Glutamatergic neuron (in vitro differentiated cells): ENCODE results near the gene SLC22A7. TPM values are rescaled to one million over a fixed set of nuclear protein-coding genes. Genes with fewer than 3 reads are reported as not detected.

Source experiments
- DNase-seq: peaks from one replicate; pipeline ENCODE4 v3.0.0; 2022
- H3K27ac Mint-ChIP-seq: one replicate; pipeline ENCODE4 v1.8.0; 2020; ENCODE audit warnings: mild to moderate bottlenecking, mixed read lengths, inconsistent platforms; ENCODE audit not compliant: unreplicated experiment
- H3K27me3 Mint-ChIP-seq: one replicate; pipeline ENCODE4 v1.8.0; 2020; ENCODE audit warnings: mild to moderate bottlenecking, moderate library complexity, mixed read lengths, inconsistent platforms; ENCODE audit not compliant: unreplicated experiment
- H3K36me3 Mint-ChIP-seq: one replicate; pipeline ENCODE4 v1.8.0; 2020; ENCODE audit warnings: mild to moderate bottlenecking, mixed read lengths, inconsistent platforms; ENCODE audit not compliant: unreplicated experiment
- H3K4me1 Mint-ChIP-seq: one replicate; pipeline ENCODE4 v1.8.0; 2020; ENCODE audit warnings: mild to moderate bottlenecking, low read depth, mixed read lengths, inconsistent platforms; ENCODE audit not compliant: unreplicated experiment
- H3K4me3 Mint-ChIP-seq: one replicate; pipeline ENCODE4 v1.8.0; 2020; ENCODE audit warnings: mild to moderate bottlenecking, mixed read lengths, inconsistent platforms; ENCODE audit not compliant: unreplicated experiment
- H3K9me3 Mint-ChIP-seq: one replicate; pipeline ENCODE4 v1.8.0; 2020; ENCODE audit warnings: mild to moderate bottlenecking, moderate library complexity, mixed read lengths, inconsistent platforms; ENCODE audit not compliant: unreplicated experiment
- total RNA-seq: library from RNA; stranded (reverse); fragmentation: NEBNext Ultra II Directional; extraction: Animal tissue kit (Norgen Biotek cat#: 25700); gene quantifications from one replicate; pipeline ENCODE4 v1.2.1, GENCODE V29; 2021; ENCODE audit not compliant: unreplicated experiment
- TF ChIP-seq, protein P1 (sequence below): fragments of 200-600 bp; sonication (generic); IDR thresholded peaks from one replicate; pipeline ENCODE4 v1.5.0; 2021; ENCODE audit not compliant: partially characterized antibody, unreplicated experiment

SLC22A7 gene
- total RNA-seq, 1 donor from 2014 or later = 0.34 TPM

DNA sequence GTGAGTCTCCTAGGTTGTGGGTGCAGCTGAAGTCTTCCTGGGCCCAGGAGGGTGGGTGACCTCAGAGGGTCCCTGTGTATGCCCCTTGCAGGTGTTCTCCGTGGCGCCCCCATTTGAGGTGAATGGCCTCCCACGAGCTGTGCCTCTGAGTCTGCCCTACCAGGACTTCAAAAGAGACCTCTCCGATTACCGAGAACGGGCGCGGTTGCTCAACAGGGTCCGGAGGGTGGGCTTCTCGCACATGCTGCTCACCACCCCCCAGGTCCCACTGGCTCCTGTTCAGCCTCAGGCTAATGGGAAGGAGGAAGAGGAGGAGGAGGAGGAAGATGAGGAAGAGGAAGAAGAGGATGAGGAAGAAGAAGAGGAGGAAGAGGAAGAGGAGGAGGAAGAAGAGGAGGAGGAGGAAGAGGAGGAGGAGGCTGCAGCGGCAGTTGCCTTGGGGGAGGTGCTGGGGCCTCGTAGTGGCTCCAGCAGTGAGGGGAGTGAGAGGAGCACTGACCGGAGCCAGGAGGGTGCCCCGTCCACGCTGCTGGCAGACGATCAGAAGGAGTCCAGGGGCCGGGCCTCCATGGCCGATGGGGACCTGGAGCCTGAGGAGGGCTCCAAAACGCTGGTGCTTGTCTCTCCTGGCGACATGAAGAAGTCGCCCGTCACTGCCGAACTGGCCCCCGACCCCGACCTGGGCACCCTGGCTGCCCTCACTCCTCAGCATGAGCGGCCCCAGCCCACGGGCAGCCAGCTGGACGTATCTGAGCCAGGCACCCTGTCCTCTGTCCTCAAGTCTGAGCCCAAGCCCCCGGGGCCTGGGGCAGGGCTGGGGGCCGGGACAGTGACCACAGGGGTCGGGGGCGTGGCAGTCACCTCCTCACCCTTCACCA is 15.2 kb upstream of the SLC22A7 start:
- H3K27ac Mint-ChIP-seq = no peak overlapping the region
- no peak for DNase-seq
- H3K9me3 Mint-ChIP-seq = peaks cover 2% of the 10 kb centered on the region
- H3K4me3 Mint-ChIP-seq = no peak overlapping the region
- H3K27me3 Mint-ChIP-seq = peaks cover 23% of the 10 kb centered on the region
- TF ChIP-seq, protein P1, sequence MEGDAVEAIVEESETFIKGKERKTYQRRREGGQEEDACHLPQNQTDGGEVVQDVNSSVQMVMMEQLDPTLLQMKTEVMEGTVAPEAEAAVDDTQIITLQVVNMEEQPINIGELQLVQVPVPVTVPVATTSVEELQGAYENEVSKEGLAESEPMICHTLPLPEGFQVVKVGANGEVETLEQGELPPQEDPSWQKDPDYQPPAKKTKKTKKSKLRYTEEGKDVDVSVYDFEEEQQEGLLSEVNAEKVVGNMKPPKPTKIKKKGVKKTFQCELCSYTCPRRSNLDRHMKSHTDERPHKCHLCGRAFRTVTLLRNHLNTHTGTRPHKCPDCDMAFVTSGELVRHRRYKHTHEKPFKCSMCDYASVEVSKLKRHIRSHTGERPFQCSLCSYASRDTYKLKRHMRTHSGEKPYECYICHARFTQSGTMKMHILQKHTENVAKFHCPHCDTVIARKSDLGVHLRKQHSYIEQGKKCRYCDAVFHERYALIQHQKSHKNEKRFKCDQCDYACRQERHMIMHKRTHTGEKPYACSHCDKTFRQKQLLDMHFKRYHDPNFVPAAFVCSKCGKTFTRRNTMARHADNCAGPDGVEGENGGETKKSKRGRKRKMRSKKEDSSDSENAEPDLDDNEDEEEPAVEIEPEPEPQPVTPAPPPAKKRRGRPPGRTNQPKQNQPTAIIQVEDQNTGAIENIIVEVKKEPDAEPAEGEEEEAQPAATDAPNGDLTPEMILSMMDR = no peak
- peaks cover 3% of the 10 kb centered on the region for H3K4me1 Mint-ChIP-seq
- peaks cover 9% of the 10 kb centered on the region for H3K36me3 Mint-ChIP-seq

DNA sequence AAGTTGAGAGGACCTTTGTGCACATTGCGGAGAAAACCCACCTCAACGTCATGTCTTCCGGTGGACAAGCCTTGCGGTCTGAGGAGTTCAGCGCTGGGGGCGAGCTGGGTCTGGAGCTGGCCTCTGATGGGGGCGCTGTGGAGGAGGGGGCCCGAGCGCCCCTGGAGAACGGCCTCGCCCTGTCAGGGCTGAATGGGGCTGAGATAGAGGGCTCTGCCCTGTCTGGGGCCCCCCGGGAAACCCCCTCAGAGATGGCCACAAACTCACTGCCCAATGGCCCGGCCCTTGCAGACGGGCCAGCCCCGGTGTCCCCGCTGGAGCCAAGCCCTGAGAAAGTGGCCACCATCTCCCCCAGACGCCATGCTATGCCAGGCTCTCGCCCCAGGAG is 14.6 kb upstream of the SLC22A7 start:
- no peak overlapping the region for H3K4me3 Mint-ChIP-seq
- H3K27me3 Mint-ChIP-seq = peaks cover 22% of the 10 kb centered on the region
- DNase-seq = no peak
- H3K27ac Mint-ChIP-seq = no peak overlapping the region
- H3K9me3 Mint-ChIP-seq = peaks cover 2% of the 10 kb centered on the region
- H3K4me1 Mint-ChIP-seq = peaks cover under 1% of the 10 kb centered on the region
- TF ChIP-seq, protein P1 = no peak
- H3K36me3 Mint-ChIP-seq = peaks cover 9% of the 10 kb centered on the region

DNA sequence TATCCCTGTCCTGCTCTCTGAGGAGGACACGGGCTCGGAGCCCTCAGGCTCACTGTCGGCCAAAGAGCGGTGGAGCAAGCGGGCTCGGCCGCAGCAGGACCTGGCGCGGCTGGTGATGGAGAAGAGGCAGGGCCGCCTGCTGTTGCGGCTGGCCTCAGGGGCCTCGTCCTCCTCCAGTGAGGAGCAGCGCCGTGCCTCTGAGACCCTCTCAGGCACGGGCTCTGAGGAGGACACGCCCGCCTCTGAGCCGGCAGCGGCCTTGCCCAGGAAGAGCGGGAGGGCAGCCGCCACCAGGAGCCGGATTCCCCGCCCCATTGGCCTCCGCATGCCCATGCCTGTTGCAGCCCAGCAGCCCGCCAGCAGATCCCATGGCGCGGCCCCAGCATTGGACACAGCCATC is 14.2 kb upstream of the SLC22A7 start:
- Mint-ChIP-seq H3K4me3 (no peak overlapping the region), H3K4me1 (no peaks in the 10 kb centered on the region), H3K9me3 (peaks cover 3% of the 10 kb centered on the region), H3K36me3 (peaks cover 9% of the 10 kb centered on the region), H3K27ac (no peak overlapping the region), H3K27me3 (peaks cover 21% of the 10 kb centered on the region)
- DNase-seq = no peak
- TF ChIP-seq, protein P1 = no peak

DNA sequence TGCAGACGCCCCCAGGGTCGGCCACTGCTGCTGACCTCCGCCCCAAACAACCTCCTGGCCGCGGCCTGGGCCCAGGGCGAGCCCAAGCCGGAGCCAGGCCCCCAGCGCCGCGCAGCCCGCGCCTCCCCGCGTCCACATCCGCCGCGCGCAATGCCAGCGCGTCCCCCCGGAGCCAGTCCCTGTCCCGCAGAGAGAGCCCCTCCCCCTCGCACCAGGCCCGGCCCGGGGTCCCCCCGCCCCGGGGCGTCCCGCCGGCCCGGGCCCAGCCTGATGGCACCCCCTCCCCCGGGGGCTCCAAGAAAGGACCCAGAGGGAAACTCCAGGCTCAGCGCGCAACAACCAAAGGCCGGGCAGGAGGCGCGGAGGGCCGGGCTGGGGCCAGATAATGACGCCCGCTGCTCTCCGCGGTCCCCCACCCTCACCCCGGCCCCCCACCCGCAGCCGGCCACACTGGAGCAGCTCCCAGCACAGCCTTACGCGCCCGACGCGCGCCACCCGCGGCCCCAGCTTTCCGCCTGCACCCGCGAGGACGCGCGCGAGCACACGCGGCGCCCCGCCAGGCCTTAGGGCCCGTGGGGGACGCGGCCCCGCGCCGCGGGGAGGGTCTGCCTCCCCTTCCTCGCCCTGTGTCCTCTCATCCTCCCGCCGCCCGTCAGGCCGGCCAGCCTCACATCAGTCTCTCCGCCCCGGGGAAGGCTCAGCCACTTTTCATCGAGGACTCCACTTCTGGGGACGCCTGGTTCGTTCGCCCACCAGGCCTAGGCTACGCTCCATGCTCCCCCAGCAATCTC is 12.9 kb upstream of the SLC22A7 start:
- peaks cover 9% of the 10 kb centered on the region for H3K36me3 Mint-ChIP-seq
- H3K27me3 Mint-ChIP-seq = peaks cover 21% of the 10 kb centered on the region
- no peak overlapping the region for H3K27ac Mint-ChIP-seq
- peak overlapping the region; percentile 49 for H3K4me3 Mint-ChIP-seq
- peaks cover 4% of the 10 kb centered on the region for H3K9me3 Mint-ChIP-seq
- no peaks in the 10 kb centered on the region for H3K4me1 Mint-ChIP-seq
- TF ChIP-seq, protein P1 = no peak
- DNase-seq = no peak
